ENCODE measurements around the gene KIAA1671.
A peak's percentile ranks its signal among the peaks of the same experiment; 100 is the strongest.

Gene KIAA1671

DNA sequence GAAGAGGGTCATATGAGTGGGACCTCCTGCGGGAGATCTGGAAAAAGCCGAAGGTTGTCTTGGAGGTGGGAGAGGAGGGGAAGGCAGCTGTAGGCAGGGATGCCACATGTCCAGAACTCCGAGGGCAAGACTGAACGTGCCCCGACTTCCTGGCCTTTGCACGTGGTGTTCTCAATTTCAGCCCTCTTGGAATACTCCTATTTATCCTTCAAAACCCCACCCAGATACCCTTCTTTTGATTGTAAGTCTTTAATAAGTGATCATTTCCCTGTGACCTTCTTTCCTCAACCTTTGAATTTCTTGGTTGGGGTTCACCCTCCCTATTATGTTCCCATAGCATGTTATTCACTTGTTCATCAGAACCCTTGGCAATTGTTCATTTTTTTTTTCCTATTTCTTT lies 151.9 kb downstream of the KIAA1671 start:
- DNase-seq (ENCODE audit: insufficient read length, low spot score) (no peak), FAIRE-seq (no peak)
- TF ChIP-seq, protein P1, sequence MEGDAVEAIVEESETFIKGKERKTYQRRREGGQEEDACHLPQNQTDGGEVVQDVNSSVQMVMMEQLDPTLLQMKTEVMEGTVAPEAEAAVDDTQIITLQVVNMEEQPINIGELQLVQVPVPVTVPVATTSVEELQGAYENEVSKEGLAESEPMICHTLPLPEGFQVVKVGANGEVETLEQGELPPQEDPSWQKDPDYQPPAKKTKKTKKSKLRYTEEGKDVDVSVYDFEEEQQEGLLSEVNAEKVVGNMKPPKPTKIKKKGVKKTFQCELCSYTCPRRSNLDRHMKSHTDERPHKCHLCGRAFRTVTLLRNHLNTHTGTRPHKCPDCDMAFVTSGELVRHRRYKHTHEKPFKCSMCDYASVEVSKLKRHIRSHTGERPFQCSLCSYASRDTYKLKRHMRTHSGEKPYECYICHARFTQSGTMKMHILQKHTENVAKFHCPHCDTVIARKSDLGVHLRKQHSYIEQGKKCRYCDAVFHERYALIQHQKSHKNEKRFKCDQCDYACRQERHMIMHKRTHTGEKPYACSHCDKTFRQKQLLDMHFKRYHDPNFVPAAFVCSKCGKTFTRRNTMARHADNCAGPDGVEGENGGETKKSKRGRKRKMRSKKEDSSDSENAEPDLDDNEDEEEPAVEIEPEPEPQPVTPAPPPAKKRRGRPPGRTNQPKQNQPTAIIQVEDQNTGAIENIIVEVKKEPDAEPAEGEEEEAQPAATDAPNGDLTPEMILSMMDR (IDR thresholded peaks at IDR 0.05; ENCODE audit: insufficient read depth, missing control alignments): no peak

DNA sequence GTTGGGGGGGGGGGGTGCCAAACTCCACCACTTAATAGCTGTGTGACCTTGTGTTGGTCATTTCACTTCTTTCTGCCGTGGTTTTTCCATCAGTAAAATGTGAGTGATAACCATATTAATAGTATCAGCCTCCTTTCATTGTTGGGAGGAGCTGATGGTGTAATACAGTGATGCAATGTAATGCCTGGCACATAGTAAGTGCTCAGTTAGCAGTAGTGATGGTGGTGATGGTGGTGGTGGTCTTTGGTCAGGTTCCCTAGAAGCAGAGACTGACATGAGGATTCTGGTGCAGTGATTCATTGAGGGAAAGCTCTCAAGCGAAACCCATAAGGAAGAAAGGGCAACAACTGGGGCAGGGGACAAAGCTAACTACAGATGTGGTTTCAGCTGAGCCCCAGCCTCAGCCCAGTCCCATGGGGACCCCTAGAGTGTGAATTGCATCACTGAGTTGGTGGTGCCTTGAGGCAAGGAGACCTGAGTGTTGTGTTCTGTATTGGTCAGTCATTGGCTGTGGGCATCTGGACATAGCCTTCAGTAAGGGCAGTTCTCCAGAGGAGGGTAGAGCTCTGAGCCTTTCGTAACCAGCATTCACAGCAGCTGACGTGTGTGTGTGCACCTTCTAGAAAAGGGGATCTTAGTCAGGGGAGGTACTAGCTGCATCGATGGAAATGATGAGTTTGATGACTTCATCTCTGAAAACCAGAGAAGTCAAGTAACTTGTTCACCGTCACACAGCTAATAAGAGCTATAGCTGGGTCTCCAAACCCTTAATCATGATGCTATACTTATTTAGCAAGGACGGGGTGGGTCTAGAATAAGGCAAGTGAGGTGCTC lies 153.5 kb downstream of the KIAA1671 start:
- DNase-seq (ENCODE audit: insufficient read length, low spot score) (no peak), FAIRE-seq (no peak)
- TF ChIP-seq, protein P1 (IDR thresholded peaks at IDR 0.05; ENCODE audit: insufficient read depth, missing control alignments): no peak

DNA sequence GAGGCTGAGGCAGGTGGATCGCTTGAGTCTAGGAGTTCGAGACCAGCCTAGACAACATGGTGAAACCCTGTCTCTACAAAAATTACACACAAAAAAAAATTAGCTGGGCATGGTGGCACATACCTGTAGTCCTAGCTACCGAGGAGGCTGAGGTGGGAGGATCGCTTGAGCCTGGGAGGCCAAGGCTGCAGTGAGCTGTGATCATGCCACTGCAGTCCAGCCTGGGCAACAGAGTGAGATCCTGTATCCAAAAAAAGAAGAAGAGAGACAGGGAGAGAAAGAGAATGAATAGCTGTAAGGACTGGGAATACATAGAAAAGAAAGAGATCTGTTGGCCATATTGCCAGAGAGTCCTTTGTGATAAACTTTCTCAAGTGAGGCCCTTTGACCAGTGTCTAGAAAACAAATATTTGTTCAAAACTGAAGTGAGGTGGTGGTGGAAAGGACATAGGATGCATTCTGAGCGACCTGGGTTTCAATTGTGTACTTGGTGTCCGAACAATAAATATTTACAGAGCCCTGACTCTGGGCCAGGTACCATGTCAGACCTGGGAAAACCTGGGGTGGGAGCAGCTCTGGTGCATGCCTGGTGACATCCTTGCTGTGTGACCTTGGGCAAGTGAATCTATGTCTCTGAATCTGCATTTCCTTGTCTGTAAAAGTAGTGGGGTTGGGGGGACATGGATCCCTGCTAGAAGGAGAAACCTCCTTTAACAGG lies 157.5 kb downstream of the KIAA1671 start:
- no peak for DNase-seq (ENCODE audit: insufficient read length, low spot score)
- TF ChIP-seq, protein P1 (IDR thresholded peaks at IDR 0.05; ENCODE audit: insufficient read depth, missing control alignments): no peak
- no peak for FAIRE-seq

DNA sequence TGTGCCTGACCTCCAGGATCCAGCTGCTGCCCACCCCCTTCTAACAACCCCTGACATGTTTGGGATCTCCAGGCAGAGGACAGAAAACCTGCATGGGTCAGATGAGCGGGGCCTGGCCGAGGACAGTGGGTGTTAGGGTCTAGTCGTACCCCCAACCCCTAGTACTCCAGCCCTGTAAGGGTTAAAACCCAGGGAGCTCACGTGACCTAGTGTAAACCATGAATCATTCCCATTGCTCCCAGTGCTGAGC lies 158.0 kb downstream of the KIAA1671 start:
- TF ChIP-seq, protein P1 (IDR thresholded peaks at IDR 0.05; ENCODE audit: insufficient read depth, missing control alignments): no peak
- DNase-seq (ENCODE audit: insufficient read length, low spot score) (no peak), FAIRE-seq (no peak)

DNA sequence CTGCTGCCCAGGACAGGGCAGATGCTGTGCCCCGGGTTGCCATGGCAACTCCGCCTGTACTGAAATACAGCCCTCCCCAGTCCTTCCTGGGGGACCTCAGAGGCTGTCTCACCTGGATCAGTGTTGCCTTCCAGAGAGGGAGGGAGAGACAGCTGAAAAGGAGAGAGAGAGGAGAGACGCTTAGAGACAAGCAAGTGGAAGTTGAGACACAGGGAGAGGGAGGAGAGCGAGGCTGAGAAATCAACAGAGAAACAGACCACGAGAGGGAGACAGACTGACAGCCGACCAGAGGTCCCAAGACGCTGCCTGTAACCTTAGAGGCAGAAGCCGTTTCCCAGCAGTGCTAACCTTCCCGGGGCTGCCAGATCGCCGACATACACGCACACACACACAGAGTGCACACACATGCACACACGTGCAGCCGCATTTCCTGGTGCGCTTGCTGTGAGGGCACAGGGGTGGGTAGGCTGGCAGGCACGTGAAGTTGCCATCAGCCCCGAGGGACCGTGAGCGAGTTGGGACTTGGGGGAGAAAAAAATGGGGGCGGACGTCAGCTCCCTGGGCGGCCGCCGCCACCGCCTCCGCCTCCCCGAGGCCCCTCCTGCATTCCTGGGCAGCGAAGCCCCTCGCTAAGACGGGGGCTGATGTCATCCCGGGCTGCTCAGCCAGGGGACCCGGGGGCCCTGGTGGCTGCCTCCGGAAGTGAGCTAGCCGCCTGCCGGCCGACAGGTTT lies 158.5 kb downstream of the KIAA1671 start:
- TF ChIP-seq, protein P1 (IDR thresholded peaks at IDR 0.05; ENCODE audit: insufficient read depth, missing control alignments): peak; percentile 23
- FAIRE-seq (no peak), DNase-seq (ENCODE audit: insufficient read length, low spot score) (no peak)

DNA sequence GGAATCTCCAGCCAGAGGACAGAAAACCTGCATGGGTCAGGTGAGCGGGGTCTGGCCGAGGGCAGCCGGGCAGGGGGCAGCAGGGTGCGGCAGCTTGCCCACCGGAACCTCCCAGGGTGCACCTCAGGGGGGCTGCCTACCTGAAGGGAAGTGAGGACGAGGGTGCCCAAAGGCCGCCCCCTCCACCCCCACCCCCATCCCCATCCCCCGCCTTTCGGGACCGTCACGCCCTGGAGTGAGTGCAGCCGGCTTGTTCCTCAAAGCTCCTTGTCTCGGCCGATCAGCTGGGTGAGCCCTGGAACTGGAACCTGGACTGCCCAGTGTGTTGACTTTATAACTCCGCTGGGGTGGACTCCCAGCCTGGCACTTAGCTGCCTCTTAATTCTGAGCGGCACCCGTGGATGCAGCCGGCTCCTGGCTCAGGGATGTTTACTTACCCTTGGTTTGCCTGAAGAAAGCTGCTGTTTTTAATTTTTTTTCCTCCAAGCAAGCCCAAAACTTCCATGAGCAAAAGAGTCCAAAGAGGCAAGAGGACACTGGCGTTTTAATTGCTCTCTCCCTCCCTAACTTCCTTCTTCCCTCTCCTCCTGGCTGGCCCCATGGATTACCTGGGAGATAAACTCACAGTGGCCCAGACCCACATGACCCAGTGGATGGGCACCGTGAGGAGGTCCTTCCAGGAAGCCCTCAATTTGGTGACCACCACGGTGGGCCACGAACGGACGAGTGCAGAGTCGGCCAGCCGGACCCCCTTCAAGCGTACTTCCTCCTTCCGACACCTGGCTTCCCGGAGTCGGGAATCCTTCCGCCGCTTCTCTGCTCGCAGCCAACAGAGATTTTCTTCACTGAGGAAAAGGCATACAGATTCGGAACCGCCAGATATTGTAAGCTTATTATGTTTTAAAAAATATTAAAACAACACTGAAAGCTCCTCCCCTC lies 159.3 kb downstream of the KIAA1671 start:
- no peak for DNase-seq (ENCODE audit: insufficient read length, low spot score)
- TF ChIP-seq, protein P1 (IDR thresholded peaks at IDR 0.05; ENCODE audit: insufficient read depth, missing control alignments): no peak
- FAIRE-seq: no peak
